HEK293T (cell line): ENCODE results near the gene CCL26.

Source experiments
- CTCF ChIA-PET: fragments of 350-600 bp; formaldehyde crosslinking; extraction: SDS; loops from one replicate; lab custom pipeline; 2021; ENCODE audit warnings: antibody characterized with exemption, inconsistent platforms; lab: Yijun Ruan, JAX
- POLR2A ChIA-PET: fragments of 350-600 bp; formaldehyde crosslinking; extraction: SDS; loops from one replicate; lab custom pipeline; 2020; ENCODE audit warnings: antibody characterized with exemption, inconsistent platforms; lab: Yijun Ruan, JAX
- DNase-seq: peaks from one replicate; pipeline ENCODE4 v3.0.0; 2012; ENCODE audit warnings: mixed read lengths; ENCODE audit errors: extremely low spot score
- ARNT ChIP-seq: fragments of 450-650 bp; IDR thresholded peaks from 2 replicates; pipeline ENCODE4 v1.6.1; 2017; ENCODE audit warnings: mild to moderate bottlenecking
- BHLHE40 ChIP-seq: fragments of 450-650 bp; IDR thresholded peaks from 2 replicates; pipeline ENCODE4 v1.6.1; 2016; ENCODE audit warnings: mild to moderate bottlenecking, moderate library complexity, borderline replicate concordance
- CTBP1 ChIP-seq: fragments of 450-650 bp; IDR thresholded peaks from 2 replicates; pipeline ENCODE4 v1.6.1; 2016; ENCODE audit warnings: borderline replicate concordance
- ELF4 ChIP-seq: fragments of 450-650 bp; IDR thresholded peaks from 2 replicates; pipeline ENCODE4 v1.6.1; 2017; ENCODE audit warnings: antibody characterized with exemption
- FOXA1 ChIP-seq: fragments of 450-650 bp; IDR thresholded peaks from 2 replicates; pipeline ENCODE4 v1.6.1; 2016; ENCODE audit warnings: mild to moderate bottlenecking
- FOXK2 ChIP-seq: fragments of 450-650 bp; IDR thresholded peaks from 2 replicates; pipeline ENCODE4 v1.6.1; 2016; ENCODE audit warnings: mild to moderate bottlenecking
- FOXM1 ChIP-seq: fragments of 450-650 bp; IDR thresholded peaks from 2 replicates; pipeline ENCODE4 v1.6.1; 2017; ENCODE audit warnings: mild to moderate bottlenecking, borderline replicate concordance
- HDGF ChIP-seq: fragments of 450-650 bp; IDR thresholded peaks from 2 replicates; pipeline ENCODE4 v1.6.1; 2017; ENCODE audit warnings: antibody characterized with exemption, borderline replicate concordance
- L3MBTL2 ChIP-seq: fragments of 450-650 bp; conservative IDR thresholded peaks from 2 replicates; pipeline ENCODE4 v1.6.1; 2016; ENCODE audit warnings: mild to moderate bottlenecking
- LEF1 ChIP-seq: fragments of 450-650 bp; IDR thresholded peaks from 2 replicates; pipeline ENCODE4 v1.6.1; 2017; ENCODE audit warnings: mild to moderate bottlenecking, borderline replicate concordance
- NFRKB ChIP-seq: fragments of 450-650 bp; IDR thresholded peaks from 2 replicates; pipeline ENCODE4 v1.6.1; 2016; ENCODE audit warnings: mild to moderate bottlenecking, moderate library complexity
- SP1 ChIP-seq: fragments of 450-650 bp; IDR thresholded peaks from 2 replicates; pipeline ENCODE4 v1.6.1; 2017
- SUZ12 ChIP-seq: fragments of 450-650 bp; IDR thresholded peaks from 2 replicates; pipeline ENCODE4 v1.6.1; 2016; ENCODE audit warnings: mild to moderate bottlenecking
- TARDBP ChIP-seq: fragments of 450-650 bp; IDR thresholded peaks from 2 replicates; pipeline ENCODE4 v1.6.1; 2016
- ZNF384 ChIP-seq: fragments of 450-650 bp; IDR thresholded peaks from 2 replicates; pipeline ENCODE4 v1.6.1; 2016
- TF ChIP-seq, protein P1 (sequence below): fragments of 450-650 bp; IDR thresholded peaks from 2 replicates; pipeline ENCODE4 v1.6.1; 2016

CCL26 gene

DNA sequence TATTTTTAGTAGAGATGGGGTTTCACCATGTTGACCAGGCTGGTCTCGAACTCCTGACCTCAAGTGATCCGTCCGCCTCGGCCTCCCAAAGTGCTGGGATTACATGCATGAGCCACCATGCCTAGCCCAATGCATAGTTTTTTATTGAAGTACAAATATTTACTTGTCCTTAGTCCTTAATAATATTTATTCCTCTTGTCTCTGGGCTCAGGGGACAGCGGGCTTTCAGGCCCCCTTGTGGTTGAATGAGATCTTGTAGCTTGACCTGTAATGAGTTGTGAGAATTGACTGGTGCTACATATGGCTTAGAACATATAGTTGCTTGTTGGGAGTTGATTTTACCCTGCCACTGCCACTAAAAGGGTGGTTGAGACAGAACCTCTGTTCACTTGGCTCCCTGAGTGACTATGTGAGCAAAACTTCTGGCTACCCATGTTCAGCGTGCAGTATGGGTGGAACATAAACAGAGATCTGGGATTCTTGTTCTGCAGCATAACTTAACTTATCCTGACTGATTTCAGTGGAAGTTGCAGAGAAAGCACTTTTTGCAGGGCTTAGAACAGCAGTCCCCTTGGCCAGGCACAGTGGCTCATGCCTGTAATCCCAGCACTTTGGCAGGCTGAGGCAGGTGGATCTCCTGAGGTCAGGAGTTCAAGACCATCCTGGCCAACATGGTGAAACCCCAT is 14.9 kb downstream of the CCL26 start:
- ChIA-PET POLR2A (no interaction called here), CTCF (interaction anchor here (0.7 kb wide), 1 partner anchor 210 kb away, joined by 3 read pairs; no protein-coding TSS in a partner anchor)
- no peak for DNase-seq
- TF ChIP-seq SUZ12 (no peak), CTBP1 (no peak), FOXK2 (no peak), TARDBP (no peak), HDGF (no peak)

DNA sequence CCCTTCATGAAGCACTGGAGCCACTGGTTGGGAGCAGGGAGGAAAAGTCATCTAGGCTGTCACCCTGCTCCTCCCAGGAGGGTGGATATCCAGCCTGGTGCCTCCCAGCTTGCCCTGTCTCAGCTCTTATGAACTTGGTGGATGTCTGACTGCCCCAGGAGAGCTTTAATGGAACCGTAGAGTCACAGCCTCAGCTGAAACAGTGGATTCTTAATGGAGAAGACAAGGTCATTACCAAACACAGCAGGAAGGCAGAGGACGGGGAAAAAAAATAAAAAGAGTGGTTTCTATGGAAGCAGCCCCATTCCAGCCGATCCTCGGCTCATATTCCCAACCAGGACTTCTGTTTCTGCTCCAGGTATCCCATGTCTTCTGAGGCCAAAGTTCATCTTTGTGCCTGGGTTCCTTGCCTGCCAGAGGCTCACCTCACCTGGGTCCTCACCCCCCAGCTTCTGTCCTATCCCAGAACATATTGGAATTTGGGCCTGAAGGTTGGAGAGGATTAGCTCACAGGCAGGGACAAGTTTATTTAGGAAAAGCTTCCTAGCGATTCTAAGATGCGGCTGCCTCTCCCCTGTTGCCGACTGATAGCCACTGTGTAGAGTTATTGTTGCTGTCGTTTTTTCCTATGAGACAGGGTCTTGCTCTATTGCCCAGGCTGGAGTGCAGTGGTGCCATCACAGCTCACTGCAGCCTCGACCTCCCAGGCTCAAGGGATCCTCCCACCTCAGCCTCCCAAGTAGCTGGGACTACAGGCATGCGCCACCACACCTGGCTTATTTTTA is 15.6 kb downstream of the CCL26 start:
- ChIA-PET CTCF (interaction anchor here (0.7 kb wide), 1 partner anchor 209 kb away, joined by 3 read pairs; no protein-coding TSS in a partner anchor), POLR2A (no interaction called here)
- no peak for DNase-seq
- no peak for TF ChIP-seq SUZ12
- TF ChIP-seq ZNF384 = 0 out of 2 replicates have a peak, but pooled peaks have one; percentile 50

DNA sequence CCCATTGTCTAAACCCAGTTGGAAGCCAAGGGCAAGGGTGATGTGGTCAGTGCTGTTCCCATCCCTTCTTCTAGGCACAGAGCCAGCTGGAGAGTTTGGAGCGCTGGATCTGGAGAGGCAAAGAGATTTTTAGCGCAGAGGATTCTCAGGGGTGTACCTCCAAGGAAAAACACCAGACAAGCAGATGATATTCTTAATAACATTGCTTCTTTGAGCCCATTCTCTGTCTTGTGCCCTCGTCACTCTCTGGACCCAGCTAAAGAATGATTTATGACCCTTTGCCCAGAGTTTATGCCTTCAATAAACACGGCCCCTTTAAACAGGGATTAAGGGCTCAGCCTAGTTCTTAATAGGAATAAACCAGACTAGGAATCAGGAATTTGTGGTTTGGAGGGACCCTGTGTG is 28.6 kb downstream of the CCL26 start:
- POLR2A ChIA-PET = no interaction called here
- no peak for DNase-seq
- CTCF ChIA-PET = no interaction called here
- no peak for TF ChIP-seq LEF1
- TF ChIP-seq, protein P1, sequence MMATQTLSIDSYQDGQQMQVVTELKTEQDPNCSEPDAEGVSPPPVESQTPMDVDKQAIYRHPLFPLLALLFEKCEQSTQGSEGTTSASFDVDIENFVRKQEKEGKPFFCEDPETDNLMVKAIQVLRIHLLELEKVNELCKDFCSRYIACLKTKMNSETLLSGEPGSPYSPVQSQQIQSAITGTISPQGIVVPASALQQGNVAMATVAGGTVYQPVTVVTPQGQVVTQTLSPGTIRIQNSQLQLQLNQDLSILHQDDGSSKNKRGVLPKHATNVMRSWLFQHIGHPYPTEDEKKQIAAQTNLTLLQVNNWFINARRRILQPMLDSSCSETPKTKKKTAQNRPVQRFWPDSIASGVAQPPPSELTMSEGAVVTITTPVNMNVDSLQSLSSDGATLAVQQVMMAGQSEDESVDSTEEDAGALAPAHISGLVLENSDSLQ = peak; percentile 73
- TF ChIP-seq SP1 = no peak

DNA sequence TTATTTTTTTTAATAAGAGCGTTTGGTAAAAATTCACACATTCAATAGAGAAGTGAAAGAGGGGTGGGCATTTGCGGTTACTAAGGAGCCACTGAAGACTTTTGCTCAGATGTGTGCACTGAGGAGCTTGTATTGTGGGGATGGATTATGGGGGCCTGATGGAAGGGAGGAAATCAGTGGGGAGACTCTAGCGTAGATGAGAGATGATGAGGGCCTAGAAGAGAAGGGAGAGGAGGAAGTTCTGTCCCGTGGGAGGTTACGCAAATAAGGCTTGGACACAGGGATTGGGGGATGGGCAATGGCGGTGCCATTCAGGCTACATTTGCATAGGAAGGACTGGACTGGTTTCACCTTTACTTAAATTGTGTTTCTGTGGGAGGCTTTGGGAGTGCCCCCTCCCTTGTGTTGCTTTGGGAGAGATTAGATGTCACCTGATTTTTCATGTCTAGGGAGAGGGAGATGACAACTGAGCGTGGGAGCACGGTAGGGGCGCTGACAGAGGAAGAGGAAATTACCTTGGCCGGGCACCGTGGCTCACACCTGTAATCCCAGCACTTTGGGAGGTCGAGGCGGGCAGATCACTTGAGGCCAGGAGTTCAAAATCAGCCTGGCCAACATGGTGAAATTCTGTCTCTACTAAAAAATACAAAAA is 31.0 kb downstream of the CCL26 start:
- ChIA-PET POLR2A (no interaction called here), CTCF (no interaction called here)
- DNase-seq = no peak
- TF ChIP-seq NFRKB = no peak
- no peak for TF ChIP-seq FOXM1
- TF ChIP-seq CTBP1 = no peak
- TF ChIP-seq FOXK2 = no peak
- no peak for TF ChIP-seq SUZ12
- TF ChIP-seq, protein P1 = no peak
- no peak for TF ChIP-seq L3MBTL2
- TF ChIP-seq ELF4 = no peak
- no peak for TF ChIP-seq ARNT
- TF ChIP-seq LEF1 = no peak
- TF ChIP-seq ZNF384 = no peak
- no peak for TF ChIP-seq TARDBP
- TF ChIP-seq SP1 = no peak
- TF ChIP-seq FOXA1 = no peak
- TF ChIP-seq HDGF = no peak
- no peak for TF ChIP-seq BHLHE40

DNA sequence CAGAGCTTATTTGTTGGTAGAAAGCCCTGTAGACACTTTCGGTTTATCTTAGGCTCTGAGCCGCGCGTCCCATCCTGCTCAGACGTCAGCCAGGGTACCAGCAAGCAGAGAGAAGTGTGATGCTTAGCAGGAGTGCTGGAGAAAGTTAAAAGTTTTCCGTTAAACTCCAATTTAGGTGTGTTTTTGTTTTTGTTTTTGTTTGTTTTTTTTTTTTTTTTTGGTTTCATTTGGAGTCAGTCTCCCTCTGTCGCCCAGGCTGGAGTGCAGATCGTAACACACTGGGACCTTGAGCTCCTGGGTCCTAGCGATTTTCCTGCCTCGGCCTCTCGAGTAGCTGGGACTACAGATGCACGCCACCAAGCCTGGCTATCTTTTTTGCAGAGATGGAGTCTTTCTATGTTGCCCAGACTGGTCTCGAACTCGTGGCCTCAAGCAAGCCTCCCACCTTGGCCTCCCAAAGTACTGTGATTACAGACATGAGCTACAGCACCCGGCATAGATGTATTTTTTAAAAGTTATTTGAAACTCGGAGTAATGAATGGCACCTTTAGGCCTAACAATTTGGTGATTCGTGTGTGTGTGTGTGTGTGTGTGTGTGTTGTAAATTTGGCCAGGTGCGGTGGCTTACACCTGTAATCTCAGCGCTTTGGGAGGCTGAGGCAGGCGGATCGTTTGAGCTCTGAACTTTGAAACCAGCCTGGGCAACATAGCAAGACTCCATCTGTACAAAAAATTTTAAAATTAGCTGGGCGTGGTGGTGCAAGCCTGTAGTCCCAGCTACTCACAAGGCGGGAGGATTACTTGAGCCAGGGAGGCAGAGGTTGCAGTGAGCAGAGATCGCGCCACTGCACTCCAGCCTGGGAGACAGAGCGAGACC is 32.0 kb downstream of the CCL26 start:
- DNase-seq = no peak
- CTCF ChIA-PET = no interaction called here
- POLR2A ChIA-PET = interaction anchor here (1.2 kb wide), 1 partner anchor 16 kb away, joined by 3 read pairs; no protein-coding TSS in a partner anchor
- TF ChIP-seq FOXM1 = no peak
- TF ChIP-seq TARDBP = no peak
- TF ChIP-seq FOXK2 = no peak
- no peak for TF ChIP-seq BHLHE40
- no peak for TF ChIP-seq SP1
- TF ChIP-seq ARNT = no peak
- no peak for TF ChIP-seq ELF4
- no peak for TF ChIP-seq HDGF
- TF ChIP-seq FOXA1 = no peak
- no peak for TF ChIP-seq ZNF384
- no peak for TF ChIP-seq NFRKB
- TF ChIP-seq, protein P1 = no peak
- no peak for TF ChIP-seq CTBP1
